ENCODE measurements around the gene TBC1D3C.
"Not testable (repeated sequence)": the region's sequence is repeated elsewhere in the genome, so short reads cannot be mapped to it uniquely, and the experiment has no call there.

Gene TBC1D3C

DNA sequence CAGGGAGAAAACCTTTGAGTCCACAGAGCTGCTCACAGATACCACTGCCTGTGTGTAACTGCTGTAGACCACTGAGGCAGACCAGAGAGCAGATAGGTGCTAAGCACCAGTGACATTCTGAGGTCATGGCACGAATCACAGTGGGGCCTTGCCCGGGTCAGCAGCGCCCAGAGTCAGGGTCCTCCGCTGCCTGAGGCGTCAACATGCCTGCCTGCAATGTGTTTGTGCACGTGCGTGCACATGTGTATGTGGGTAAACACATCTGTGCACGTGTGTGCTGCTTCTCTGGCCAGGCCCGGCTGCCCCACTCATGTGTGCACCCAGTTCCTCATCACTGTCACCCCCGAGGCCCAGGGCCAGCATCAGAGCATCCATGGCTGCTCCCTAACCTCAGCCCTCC, at the start of gene TBC1D3C:
Gene TBC1D3C, minus strand, starts transcription at position 101 of the 400 bp plus-strand sequence. CDS start 1,568 bp downstream, outside the sequence.
- DNase-seq (ENCODE audit: low spot score); in situ Hi-C loops (cut with MboI; ENCODE audit: low sequenced_read_pairs, unreplicated experiment): not testable (repeated sequence)

- in situ Hi-C loops (cut with MboI; ENCODE audit: low sequenced_read_pairs, unreplicated experiment); DNase-seq (ENCODE audit: low spot score): not testable (repeated sequence)
Observed at GRCh38 chr17:38099262-38099661, 30.8 kb upstream of the TBC1D3C start.

GRCh38 chr17:38094059-38094694, 25.7 kb upstream of the TBC1D3C start:
- in situ Hi-C loops (cut with MboI; ENCODE audit: low sequenced_read_pairs, unreplicated experiment), result not testable (repeated sequence)

GRCh38 chr17:38088120-38088519, 19.7 kb upstream of the TBC1D3C start:
- in situ Hi-C loops (cut with MboI; ENCODE audit: low sequenced_read_pairs, unreplicated experiment); DNase-seq (ENCODE audit: low spot score): not testable (repeated sequence)

More at GRCh38 chr17:38094059-38094694, 25.7 kb upstream of the TBC1D3C start:
- not testable (repeated sequence) for DNase-seq (ENCODE audit: low spot score)

DNA sequence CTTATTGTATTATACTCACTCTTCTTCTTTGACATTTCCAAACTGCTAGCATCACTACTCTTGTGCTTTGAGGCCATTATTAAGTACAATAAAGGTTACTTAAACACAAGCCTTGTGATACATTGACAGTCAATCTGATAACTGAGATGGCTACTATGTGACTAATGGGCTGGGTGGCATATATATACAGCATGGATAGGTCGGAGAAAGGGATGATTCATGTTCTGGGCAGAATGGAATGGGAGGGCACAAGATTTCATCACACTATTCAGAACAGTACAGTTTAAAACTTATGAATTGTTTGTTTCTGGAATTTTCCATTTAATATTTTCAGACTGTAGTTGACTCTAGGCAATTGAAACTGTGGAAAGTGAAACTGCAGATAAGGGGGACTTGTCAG, 18.9 kb upstream of the TBC1D3C start:
- in situ Hi-C loops (cut with MboI; ENCODE audit: low sequenced_read_pairs, unreplicated experiment); DNase-seq (ENCODE audit: low spot score): not testable (repeated sequence)

Data from GM13976 (cell line).